SH-SY5Y (cell line): ENCODE data around the gene MRI1.

Experiments
- GATA2 ChIP-seq: IDR thresholded peaks from 2 replicates; pipeline ENCODE4 v1.6.1; 2011; ENCODE audit warnings: mild to moderate bottlenecking, low read depth, low read length
- GATA3 ChIP-seq: IDR thresholded peaks from 2 replicates; pipeline ENCODE4 v1.6.1; 2011; ENCODE audit warnings: low read depth, mild to moderate bottlenecking, low read length, moderate library complexity

DNA sequence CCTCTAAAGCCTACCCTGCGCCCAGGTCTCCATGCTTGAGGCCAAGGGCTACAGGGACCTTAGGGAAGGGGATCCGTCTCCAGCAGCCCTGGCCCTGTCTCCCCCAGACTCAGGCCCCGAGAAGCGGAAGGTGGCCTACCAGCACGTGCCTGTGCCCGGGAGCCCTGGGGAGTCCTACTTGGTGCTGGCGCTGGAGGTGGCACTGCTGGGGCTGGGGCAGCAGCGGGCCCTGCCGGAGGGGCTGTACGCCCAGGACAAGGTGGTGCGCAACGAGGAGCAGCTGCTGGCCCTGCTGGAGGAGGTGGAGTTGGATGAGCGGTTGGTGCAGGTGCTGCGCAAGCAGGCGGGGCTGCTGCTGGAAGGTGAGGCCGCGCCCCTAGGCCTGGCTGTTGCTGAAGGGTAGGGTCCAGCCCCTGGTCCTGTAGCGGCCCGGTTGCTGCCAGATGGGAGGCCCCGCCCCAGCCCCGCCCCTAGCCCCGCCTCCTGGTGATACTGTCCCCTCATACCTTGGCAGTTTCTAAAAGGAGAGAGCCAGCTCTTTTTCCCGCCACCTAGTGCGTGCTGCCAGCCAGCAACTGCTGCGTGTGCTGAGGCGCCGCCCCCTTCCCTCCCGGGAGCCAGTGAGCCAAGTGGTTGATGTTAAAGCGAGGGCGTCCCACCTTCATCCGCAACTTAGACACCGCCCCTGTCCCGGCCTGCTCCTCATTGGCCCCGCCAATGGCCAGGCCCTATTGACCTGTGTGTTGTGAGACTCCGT is 53.5 kb downstream of the MRI1 start:
- TF ChIP-seq GATA3, result no peak
- no peak for TF ChIP-seq GATA2
